ENCODE results near the gene PIK3IP1.

DNA sequence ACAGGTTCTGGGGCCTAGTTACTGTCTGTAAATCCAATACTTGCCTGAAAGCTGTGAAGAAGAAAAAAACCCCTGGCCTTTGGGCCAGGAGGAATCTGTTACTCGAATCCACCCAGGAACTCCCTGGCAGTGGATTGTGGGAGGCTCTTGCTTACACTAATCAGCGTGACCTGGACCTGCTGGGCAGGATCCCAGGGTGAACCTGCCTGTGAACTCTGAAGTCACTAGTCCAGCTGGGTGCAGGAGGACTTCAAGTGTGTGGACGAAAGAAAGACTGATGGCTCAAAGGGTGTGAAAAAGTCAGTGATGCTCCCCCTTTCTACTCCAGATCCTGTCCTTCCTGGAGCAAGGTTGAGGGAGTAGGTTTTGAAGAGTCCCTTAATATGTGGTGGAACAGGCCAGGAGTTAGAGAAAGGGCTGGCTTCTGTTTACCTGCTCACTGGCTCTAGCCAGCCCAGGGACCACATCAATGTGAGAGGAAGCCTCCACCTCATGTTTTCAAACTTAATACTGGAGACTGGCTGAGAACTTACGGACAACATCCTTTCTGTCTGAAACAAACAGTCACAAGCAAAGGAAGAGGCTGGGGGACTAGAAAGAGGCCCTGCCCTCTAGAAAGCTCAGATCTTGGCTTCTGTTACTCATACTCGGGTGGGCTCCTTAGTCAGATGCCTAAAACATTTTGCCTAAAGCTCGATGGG is 13.5 kb downstream of the PIK3IP1 start:
- TF ChIP-seq, protein P1, sequence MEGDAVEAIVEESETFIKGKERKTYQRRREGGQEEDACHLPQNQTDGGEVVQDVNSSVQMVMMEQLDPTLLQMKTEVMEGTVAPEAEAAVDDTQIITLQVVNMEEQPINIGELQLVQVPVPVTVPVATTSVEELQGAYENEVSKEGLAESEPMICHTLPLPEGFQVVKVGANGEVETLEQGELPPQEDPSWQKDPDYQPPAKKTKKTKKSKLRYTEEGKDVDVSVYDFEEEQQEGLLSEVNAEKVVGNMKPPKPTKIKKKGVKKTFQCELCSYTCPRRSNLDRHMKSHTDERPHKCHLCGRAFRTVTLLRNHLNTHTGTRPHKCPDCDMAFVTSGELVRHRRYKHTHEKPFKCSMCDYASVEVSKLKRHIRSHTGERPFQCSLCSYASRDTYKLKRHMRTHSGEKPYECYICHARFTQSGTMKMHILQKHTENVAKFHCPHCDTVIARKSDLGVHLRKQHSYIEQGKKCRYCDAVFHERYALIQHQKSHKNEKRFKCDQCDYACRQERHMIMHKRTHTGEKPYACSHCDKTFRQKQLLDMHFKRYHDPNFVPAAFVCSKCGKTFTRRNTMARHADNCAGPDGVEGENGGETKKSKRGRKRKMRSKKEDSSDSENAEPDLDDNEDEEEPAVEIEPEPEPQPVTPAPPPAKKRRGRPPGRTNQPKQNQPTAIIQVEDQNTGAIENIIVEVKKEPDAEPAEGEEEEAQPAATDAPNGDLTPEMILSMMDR (IDR thresholded peaks at IDR 0.05; ENCODE audit: low read depth, low read length, poor library complexity, severe bottlenecking) = no peak
- no peak for TF ChIP-seq EZH2phosphoT487 (IDR thresholded peaks at IDR 0.05; ENCODE audit: borderline replicate concordance, low read length)
